DMS153 (cell line): Measurements from ENCODE around the gene FHOD1.

Experiments
- DNase-seq: peaks from one replicate; lab custom pipeline; 2025; lab: John Stamatoyannopoulos, UW

Gene FHOD1

DNA sequence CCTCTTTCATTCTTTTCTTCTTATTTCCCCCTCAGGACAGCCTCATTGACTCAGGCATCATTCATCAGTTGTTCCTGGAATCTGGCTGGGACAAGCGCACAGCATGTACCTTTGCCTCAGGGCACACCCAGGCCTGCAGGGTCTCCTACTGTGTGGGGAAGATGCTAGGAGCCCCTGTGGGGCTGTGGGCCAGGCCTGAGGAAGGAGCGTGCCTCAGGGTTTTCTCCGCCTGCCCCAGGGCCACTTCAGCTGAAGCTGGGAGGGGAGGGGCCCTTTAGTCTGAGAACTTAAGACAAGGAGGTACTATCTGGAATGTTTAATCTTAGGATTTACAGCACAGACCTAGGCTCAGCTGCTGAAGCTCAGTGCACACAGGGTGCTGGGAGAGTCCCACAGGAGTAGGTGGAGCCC lies 40.4 kb downstream of the FHOD1 start:
- no peak for DNase-seq

- DNase-seq: no peak
Observed at GRCh38 chr16:67206129-67206837, 41.0 kb downstream of the FHOD1 start.

- DNase-seq: no peak
Observed at GRCh38 chr16:67204076-67204475, 43.2 kb downstream of the FHOD1 start.

DNA sequence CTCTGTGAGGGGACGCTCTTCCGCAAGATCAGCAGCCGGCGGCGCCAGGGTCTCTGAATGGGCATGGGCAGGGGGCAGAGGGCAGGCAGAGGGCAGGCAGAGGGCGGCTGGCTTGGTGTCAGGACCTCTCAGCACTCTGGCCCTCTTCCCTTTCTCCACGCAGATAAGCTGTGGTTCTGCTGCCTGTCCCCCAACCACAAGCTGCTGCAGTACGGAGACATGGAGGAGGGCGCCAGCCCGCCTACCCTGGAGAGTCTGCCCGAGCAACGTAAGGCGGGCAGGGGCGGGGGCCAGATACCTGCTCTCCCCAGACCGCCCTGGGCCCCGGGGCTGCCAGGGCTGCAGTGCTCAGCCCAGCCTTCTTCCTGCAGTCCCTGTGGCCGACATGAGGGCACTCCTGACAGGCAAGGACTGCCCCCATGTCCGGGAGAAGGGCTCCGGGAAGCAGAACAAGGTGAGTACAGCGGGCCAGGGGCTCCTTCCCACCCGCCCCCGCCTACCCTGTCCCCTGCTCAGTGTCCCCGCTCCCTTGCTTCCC lies 44.3 kb downstream of the FHOD1 start:
- no peak for DNase-seq

- no peak for DNase-seq
Observed at GRCh38 chr16:67202426-67202825, 44.9 kb downstream of the FHOD1 start.

- DNase-seq: no peak
Observed at GRCh38 chr16:67201411-67202345, 45.6 kb downstream of the FHOD1 start.

DNA sequence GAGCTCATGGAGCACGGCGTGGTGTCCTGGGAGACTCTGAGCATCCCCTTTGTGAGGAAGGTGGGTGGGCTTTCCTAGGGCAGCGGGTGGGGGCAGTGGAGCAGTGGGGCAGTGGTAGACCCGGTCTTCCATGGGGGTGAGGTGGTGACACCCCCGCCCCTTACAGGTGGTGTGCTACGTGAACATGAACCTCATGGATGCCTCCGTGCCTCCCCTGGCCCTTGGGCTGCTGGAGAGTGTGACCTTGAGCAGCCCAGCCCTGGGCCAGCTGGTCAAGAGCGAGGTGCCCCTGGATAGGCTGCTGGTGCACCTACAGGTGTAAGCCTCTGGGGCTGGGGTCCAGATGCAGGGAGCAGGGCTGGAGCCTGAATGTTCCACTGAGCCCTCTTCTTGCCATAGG lies 46.8 kb downstream of the FHOD1 start:
- DNase-seq: no peak

DNA sequence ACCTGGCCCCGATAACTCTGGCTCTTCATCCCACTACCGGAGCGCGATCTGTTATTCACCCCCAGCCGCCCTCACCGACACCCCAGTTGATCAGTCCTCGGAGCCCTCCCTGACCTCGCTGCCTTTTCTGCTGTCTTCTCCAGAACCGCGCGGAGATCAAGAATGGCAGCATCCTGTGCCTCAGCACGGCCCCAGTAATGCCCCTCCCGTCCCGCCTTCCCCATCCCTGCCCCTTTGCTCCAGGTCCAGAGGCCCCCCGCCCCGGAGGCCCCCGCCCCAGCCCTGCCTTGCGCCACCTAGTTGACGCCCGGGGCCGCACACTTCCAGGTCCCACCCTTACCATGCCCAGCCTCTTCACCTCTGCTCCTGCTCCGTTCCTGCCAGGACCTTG lies 47.5 kb downstream of the FHOD1 start:
- no peak for DNase-seq

GRCh38 chr16:67199011-67199807 lies 48.1 kb downstream of the FHOD1 start, which contains the start of gene ELMO3:
ELMO3 (plus strand) TSS chr16:67199131; CDS start chr16:67199327, 196 bp downstream.
- peak; percentile 73 for DNase-seq

- peak; percentile 52 for DNase-seq
Observed at GRCh38 chr16:67198238-67198734, 49.0 kb downstream of the FHOD1 start.

DNA sequence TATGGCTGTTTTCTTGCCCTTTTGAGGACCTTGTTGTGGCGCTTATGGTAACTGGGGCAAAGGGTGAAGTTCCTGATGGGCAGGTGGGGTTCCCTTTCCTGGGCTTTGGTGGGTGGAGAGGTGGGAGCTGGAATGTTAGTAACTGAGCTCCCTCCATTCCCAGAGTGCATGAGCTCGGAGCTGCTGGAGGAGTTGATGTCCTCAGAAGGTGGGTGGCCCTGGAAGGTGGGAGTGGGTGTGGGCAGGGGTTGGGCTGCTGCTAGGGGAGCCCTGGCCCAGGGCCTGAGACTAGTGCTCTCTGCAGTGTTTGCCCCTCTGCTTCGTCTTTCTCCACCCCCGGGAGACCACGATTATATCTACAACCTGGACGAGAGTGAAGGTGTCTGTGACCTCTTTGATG lies 49.6 kb downstream of the FHOD1 start:
- no peak for DNase-seq

DNA sequence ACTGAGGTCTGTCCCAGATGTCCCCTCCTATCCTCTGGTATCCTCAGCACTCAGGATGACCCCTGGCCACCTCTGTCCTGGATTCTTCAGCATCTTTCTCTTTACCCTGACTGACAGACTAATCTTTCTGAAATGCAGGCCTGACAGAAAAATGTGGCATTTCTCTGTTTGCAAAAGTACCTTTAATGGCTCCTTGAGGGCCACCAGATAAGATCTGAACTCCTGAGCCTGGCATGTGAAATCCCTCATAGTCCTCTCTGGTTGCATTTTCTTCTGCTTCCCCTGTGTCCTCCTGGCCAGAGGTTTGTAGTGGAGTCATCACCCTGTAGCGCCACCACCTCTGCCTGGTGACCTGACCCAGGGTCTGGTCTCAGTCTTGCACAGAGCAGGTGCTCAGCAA lies 50.4 kb downstream of the FHOD1 start:
- no peak for DNase-seq

GRCh38 chr16:67195676-67196075 lies 51.6 kb downstream of the FHOD1 start:
- DNase-seq: no peak

- DNase-seq: no peak
Observed at GRCh38 chr16:67194260-67194659, 53.0 kb downstream of the FHOD1 start.

- DNase-seq: no peak
Observed at GRCh38 chr16:67193536-67193935, 53.7 kb downstream of the FHOD1 start.

DNA sequence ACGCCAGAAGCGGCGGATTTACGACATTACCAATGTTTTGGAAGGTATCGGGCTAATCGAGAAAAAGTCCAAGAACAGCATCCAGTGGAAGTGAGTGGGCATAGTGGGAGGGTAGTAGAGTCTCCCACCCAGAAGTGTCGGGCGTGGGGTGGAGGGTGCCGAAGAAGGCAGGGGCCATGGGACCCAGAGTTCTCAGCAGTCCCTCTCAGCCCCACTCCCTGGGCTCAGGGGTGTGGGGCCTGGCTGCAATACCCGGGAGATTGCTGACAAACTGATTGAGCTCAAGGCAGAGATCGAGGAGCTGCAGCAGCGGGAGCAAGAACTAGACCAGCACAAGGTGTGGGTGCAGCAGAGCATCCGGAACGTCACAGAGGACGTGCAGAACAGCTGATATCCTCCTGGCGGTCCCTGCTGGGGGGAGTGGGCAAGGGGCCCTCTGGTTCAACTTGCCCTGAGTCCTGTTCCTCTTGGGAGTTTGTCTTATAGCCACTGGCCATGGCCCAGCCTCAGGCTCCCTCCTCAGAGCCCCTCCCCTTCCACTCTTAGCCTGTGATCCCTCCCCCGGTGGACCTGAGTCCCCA lies 54.4 kb downstream of the FHOD1 start:
- no peak for DNase-seq

DNA sequence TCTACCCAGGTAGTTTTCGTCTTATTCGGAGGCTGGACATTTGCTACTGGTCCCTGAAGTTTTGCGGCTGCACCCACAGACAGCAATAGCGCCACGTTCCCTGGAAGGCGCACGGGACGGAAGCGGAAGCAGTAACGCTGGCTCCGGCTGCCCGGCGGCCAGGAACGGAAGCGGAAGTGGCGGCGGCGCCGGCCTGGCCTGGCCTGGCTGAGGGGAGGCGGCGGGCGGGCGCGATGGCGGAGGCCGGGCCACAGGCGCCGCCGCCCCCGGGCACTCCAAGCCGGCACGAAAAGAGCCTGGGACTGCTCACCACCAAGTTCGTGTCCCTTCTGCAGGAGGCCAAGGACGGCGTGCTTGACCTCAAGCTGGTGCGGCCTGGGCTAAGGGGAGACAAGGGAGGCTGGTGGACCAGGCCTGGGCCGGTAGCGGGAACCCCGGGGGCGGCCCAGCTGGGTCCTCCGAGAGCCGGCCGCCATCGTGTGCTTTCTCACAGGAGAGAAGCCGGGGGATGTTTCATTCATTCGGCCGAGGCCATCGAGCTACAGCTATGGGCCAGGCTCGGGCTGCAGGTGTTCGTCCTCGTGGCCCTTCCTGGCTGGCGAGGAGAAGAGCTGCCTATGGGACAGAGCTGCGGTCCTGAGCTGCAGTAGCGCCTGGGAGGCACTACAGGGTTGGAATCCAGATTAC lies 55.1 kb downstream of the FHOD1 start, which contains the start of gene E2F4:
Gene E2F4 (plus strand): TSS at position 161 of the 687 bp plus-strand sequence. CDS start 73 bp downstream, at position 234.
- peak; percentile 77 for DNase-seq

GRCh38 chr16:67191411-67191994 lies 55.8 kb downstream of the FHOD1 start:
- DNase-seq: no peak

DNA sequence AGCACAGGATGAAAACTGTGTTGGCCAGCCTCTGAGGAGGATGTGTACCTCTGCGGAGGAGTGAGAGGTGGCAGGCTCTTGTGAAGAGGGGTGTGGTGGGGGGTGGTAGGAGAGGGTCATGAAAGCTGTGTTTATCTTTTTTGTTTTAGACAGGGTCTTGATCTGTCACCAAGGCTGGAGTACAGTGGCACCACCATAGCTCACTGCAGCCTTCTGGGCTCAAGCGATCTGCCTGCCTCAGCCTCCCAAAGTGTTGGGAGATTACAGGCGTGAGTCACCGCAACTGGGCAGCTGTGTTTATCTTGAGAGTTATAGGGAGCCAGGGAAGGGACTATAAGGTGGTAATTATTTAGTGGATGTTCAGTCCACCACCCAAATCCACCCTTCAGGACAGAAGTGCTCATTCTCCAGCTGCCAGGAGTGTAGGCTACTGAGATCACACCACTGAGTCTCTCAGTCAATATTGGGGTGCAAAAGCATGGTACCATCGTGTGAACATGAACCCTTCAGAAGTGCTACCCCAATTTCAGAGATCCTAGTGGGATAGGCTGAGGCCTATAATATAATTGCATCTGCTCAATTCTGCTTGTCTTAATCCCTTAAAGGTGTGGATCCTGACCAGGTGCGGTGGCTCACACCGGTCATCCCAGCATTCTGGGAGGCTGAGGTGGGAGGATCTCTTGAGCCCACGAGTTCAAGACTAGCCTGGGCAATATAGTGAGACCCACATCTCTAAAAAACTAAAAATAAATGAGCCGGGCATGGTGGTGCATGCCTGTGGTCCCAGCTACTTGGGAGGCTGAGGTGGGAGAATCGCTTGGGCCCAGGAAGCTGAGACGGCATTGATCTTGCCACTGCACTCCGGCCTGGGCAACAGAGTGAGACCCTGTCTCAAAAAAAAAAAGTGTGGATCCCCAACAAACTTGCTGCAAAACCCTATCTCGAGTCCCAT lies 56.6 kb downstream of the FHOD1 start:
- DNase-seq: no peak
